ENCODE results near the gene RELT.
"Not testable (repeated sequence)": the region's sequence is repeated elsewhere in the genome, so short reads cannot be mapped to it uniquely, and the experiment has no call there.

Gene RELT

DNA sequence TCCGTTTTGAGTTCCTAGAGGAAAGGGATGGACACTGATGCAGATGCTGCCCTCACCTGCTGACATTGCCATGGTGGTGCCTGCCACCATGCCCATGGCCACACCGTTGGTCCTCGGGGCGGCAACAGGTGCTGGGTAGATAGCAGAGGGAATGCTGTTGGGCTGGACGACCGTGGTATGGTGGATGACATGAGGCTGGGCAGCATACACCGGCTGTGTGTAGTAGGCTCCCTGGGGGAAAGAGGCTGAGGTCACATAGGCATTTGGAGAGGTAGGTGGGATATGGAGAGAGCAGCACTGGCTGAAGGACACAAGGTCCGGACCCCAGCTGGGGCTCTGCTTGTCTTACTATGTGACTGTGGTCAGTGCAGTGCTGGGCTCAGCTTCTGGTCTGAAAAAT lies 33.2 kb downstream of the RELT start:
- DNase-seq, result no peak

GRCh38 chr11:73410627-73411026 lies 34.4 kb downstream of the RELT start:
- DNase-seq, result no peak

- DNase-seq, result no peak
Observed at GRCh38 chr11:73411031-73411430, 34.8 kb downstream of the RELT start.

GRCh38 chr11:73412308-73412707 lies 36.1 kb downstream of the RELT start:
- no peak for DNase-seq

DNA sequence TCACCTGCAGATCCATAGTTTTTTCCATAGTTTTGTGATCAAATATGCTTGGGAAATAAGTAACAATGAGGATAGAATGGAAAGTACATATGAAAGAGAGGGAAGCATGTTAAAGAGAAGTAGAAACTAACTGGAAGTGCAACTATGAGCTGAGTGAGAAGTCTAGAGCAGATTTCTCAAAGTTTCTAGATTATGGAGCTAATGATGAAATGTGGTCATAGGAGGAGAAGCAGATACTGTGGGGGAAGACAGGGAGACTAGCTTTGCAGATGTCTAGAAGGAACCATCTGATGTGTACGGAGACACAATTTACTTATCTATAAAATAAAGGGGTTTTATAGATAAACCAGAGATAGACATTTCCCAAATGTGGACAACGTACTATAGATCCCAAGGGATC lies 37.1 kb downstream of the RELT start:
- no peak for DNase-seq

- no peak for DNase-seq
Observed at GRCh38 chr11:73414977-73415651, 38.9 kb downstream of the RELT start.

DNA sequence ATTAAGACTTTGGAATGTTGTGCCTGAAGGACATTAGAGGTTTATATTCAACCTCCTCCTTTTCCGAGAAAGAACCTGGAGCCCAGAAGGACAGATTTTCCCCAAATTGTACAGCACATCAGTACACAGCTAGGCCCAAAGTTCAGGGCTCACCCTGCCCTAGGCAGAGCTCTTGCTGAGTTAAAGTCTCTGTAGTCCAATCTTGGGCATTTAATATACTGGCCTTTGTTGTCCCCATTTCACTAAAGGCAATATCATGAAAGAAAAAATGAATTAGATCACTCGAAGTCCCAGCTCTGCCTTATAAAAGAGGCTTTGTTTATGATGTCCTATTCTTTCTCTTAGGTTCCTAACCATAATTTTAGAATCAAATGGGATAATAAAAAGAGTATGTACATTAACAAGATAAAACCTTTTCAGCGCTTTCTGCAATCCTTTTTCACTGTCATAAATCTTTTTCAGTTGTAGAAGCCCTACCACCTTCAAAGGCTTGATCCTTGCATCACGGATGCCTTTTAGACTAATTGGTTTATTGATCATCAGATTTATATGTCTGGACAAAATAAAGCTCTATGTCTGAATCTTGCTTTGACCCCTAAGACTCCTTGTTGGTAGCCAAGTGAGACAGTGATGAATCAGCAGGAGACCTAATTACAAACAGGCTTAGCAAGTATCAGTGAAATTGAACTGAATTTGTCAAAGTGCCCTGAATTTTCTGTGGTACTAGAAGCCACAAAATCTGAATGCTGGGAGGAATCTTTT lies 39.8 kb downstream of the RELT start:
- no peak for DNase-seq

DNA sequence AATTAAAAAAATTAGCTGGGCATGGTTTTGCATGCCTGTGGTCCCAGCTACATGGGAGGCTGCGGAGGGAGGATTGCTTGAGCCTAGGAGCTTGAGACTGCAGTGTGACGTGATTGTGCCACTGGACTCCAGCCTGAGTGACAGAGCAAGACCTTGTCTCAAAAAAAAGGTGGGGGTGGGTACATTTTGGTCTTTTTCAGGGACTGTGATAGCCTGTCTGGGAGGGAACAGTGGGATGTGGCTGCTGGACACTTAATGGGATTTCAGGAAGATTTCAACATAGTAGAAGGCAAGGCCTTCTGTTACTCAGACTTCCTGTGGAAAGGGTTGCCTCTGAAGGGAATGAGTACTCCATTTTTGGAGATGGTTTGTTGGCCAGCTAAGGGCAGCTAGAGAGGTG lies 40.6 kb downstream of the RELT start:
- no peak for DNase-seq

DNA sequence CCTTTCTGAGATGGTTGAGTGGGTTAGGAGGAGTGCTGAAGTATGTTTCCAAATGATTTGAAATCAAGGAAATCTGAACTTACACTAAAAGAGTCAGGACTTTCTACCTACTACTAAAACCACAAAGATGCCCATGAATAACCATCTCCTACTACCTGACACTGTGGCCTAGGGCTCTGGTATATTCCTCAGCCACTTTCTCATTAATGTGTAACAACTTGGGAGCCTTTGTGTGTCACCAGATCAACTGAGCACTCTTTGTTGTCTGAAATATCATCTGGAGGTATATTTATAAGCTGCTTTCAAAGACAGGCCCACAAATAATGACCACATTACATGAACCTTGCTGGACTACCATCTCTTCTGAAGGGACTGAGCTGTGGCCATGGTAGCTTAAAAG lies 43.9 kb downstream of the RELT start:
- DNase-seq, result no peak

DNA sequence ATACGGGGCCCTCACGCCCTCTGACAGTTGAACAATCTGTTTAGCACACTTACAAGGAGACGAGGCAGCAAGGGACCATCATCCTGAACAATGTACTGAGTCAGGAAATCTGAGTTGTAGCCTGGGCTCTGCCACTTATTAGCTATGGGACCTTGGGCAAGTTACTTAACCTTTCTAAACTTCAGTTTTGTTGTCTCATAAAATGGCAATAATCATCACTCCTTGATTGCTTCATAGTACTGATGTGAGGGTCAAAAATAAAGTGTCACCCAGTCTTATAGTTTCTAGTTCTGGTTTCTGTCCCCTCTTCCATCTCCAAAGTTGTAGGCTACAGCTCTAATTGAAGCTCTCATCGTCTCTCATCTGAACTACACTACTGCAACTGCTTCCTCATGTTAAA lies 46.7 kb downstream of the RELT start:
- no peak for DNase-seq

- no peak for DNase-seq
Observed at GRCh38 chr11:73423506-73423905, 47.3 kb downstream of the RELT start.

- no peak for DNase-seq
Observed at GRCh38 chr11:73425108-73425507, 48.9 kb downstream of the RELT start.

DNA sequence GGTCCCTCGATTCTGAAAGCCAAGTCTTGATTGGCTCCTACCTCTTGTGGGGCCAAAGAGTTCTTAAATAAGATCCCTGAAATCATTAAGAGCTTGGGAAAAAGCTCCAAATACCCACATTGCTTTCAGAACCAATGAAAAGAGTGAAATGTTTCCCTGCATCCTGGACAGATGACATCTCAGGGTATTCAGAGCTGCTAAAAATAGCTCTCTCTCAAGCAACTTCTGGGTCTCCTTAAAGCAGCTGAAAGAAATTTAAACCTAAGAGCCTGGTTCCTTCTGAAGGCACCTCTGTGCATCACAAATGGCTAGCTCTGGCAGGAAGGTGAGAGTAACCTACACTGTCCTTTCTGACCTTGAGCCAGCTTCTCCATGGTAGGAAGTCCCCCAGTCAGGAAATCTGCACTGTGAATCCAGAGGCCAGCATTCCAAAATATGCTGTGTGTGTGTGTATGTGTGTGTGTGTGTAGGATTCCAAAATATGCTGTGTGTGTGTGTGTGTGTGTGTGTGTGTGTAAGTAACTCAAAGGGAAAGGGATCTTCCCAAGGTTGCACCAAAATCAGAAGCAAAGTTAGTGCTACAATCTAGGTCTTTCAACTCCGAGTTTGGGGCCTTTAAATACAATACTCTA lies 50.1 kb downstream of the RELT start:
- no peak for DNase-seq

DNA sequence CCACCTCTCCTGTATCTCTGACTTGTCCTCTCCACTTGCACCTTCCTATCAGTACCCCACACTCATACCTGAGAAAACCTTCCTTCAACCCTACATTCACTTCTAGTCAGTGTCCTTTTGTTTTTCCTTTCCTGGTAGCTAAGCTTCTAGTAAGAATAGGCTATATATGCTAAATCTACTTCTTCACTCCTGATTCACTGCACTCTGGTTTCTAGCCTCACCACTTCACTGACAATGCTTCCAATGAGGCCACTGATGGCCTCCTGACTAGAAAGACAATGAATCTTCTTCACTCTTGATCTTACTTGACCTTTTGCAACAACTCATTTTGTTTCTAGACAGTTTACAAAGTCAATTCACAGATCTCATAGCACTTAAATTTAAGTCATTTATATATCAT lies 52.0 kb downstream of the RELT start:
- no peak for DNase-seq

GRCh38 chr11:73428699-73429098 lies 52.5 kb downstream of the RELT start:
- DNase-seq, result no peak

- no peak for DNase-seq
Observed at GRCh38 chr11:73429121-73429750, 53.0 kb downstream of the RELT start.

GRCh38 chr11:73430326-73430725 lies 54.1 kb downstream of the RELT start:
- DNase-seq, result no peak

DNA sequence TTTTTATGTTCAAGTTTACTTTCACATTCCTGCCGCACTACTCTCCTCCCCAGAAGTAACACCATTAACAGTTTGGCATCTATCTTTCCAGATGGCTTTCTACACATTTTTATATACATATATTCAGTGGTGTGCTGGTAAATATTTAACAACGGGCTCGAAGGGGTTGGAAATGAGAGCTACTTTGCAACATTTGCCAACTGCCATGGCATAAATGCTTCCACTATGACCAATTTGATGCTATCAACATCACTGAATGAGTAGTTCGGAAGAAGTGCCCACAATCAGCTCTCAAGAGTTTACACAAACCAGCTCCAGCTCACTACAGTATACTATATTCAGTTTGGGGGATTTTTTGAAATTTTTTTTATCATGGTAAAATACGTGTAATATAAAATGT lies 55.2 kb downstream of the RELT start:
- DNase-seq, result no peak

DNA sequence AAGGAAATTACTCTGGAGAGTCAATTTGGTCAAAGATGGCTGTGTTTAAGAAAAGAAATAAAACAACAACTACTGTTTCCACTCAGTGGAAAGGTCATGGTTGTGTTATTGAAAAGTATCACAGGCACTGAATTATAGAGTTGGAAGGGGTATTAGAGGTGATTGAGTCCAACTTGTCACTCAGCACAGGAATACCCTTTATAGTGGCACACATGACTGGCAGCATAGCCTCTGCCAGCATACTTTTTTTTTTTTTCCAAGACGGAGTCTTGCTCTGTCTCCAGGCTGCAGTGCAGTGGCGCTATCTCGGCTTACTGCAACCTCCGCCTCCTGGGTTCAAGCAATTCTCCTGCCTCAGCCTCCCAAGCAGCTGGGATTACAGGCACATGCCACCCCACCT lies 60.7 kb downstream of the RELT start:
- DNase-seq, result not testable (repeated sequence)

DNA sequence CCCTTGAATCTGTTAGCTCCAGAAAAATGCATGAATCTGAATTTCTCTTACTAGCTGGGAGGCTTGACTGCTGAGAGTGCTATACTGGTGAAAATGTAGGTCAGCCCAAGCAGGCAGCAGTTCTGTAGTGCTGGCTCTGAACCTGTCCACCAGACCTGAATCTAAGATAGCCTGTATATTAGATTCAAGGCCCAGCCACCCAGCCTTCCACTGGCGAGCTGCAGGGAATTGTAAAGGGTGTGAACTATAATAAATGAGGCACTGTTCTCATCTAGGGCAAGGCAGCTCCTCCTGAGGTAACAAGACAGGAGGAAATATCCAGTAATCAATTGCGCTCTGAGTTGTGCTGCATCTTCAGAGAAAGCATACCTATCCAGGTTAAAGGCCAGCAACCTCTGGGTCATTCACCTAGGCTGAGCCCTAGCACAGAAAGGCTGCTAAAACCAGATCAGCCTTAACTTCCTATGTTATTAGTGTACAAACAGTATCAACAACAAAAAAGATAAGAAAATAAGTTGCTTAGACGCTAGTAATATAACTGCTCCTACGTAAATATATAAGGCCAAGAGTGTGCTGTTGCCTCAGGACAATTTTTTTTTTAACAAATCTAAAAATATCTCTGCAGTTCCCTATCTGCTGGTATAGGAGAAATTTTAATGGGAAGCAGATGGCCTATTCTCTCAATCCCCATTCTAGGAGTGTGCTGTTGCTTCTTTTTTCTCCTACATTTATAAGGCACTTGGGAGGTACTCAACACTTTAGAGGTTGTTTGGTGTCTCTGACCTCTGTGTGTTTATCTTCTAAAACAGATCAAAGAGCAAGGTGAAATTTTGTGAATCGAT lies 63.0 kb downstream of the RELT start:
- no peak for DNase-seq

GRCh38 chr11:73445980-73446379 lies 69.8 kb downstream of the RELT start:
- DNase-seq, result no peak

DNA sequence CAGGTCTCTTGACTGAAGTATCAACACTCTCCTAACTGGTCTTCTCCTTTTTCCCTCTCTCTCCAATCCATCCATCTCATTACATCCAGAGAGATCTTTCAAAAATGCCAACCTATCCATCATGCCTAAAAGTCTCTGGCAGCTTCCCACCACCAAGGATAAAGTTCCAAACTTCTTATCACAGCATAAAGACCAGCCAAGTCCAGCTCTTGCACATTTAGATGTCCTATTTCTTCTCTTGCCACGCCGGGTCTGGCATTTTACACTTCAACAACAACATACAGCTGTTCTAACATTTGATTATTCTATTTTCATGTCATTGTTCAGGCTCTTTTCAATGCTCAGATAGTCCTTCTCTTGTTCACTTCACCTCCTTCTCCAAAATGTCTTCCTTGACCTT lies 70.6 kb downstream of the RELT start:
- DNase-seq, result no peak
